ENCODE data around the gene MAB21L4.

GRCh38 chr2:240888130-240888889 is 7.6 kb downstream of the MAB21L4 start:
- TF ChIP-seq CTCF (IDR thresholded peaks at IDR 0.05) = no peak
- no peak for TF ChIP-seq POLR2A (IDR thresholded peaks at IDR 0.05)

Measured in lower leg skin (tissue), 3 donors.